IMR-90 (cell line): ENCODE data around the gene SCGB1D1. TPM values are rescaled to one million over a fixed set of nuclear protein-coding genes. Genes with fewer than 3 reads are reported as not detected.

Experiments
- ATAC-seq: fragments of 200-7000 bp; cut with Tn5 transposase; 2 replicates; pipeline ENCODE4 v1.9.1; 2020; ENCODE audit warnings: low read depth, mild to moderate bottlenecking, moderate library complexity
- BruUV-seq: library from RNA; stranded (reverse); fragments of 400-500 nt; replicated peaks from 2 replicates; lab custom pipeline; 2021; lab: Mats Ljungman, UMichigan
- CTCF ChIA-PET: fragments of 300-600 bp; formaldehyde crosslinking; extraction: SDS; loops from one replicate; lab custom pipeline; 2021; ENCODE audit warnings: antibody characterized with exemption; lab: Yijun Ruan, JAX
- POLR2A ChIA-PET: fragments of 300-600 bp; sonication (Branson Sonifier 250); formaldehyde crosslinking; loops from one replicate; lab custom pipeline; 2022; ENCODE audit warnings: antibody characterized with exemption; ENCODE audit not compliant: unreplicated experiment; lab: Charles Lee
- DNase-seq: peaks from one replicate; pipeline ENCODE4 v3.0.0; 2013
- H2AFZ ChIP-seq: replicated peaks from 2 replicates; pipeline ENCODE3; 2013; ENCODE audit warnings: low read length, mild to moderate bottlenecking; ENCODE audit not compliant: poor library complexity
- H2AK5ac ChIP-seq: 2 replicates; pipeline ENCODE4 v1.6.1; 2013; ENCODE audit warnings: low read depth, low read length, inconsistent platforms
- H2AK9ac ChIP-seq: replicated peaks from 2 replicates; pipeline ENCODE3; 2013; ENCODE audit warnings: mild to moderate bottlenecking, low read depth, low read length, moderate library complexity; ENCODE audit not compliant: poor library complexity
- H2BK120ac ChIP-seq: 2 replicates; pipeline ENCODE4 v1.6.1; 2013; ENCODE audit warnings: low read depth, low read length, inconsistent platforms
- H2BK15ac ChIP-seq: 3 replicates; pipeline ENCODE4 v1.6.1; 2013; ENCODE audit warnings: low read depth, low read length, inconsistent platforms
- H2BK20ac ChIP-seq: 2 replicates; pipeline ENCODE4 v1.6.1; 2013; ENCODE audit warnings: low read depth, mild to moderate bottlenecking, inconsistent platforms, low read length, moderate library complexity
- H2BK5ac ChIP-seq: 2 replicates; pipeline ENCODE4 v1.6.1; 2013; ENCODE audit warnings: mild to moderate bottlenecking, low read depth, low read length, inconsistent platforms; ENCODE audit not compliant: poor library complexity, severe bottlenecking
- H3K14ac ChIP-seq: replicated peaks from 2 replicates; pipeline ENCODE4 v1.6.1; 2013; ENCODE audit warnings: low read depth, low read length, inconsistent platforms
- H3K18ac ChIP-seq: 2 replicates; pipeline ENCODE4 v1.6.1; 2013; ENCODE audit warnings: low read depth, low read length, control low read depth
- H3K23ac ChIP-seq: 2 replicates; pipeline ENCODE4 v1.6.1; 2013; ENCODE audit warnings: low read depth, low read length, inconsistent platforms
- H3K27ac ChIP-seq: 2 replicates; pipeline ENCODE4 v1.5.1; 2013; ENCODE audit warnings: mild to moderate bottlenecking, control low read depth, low read length; ENCODE audit not compliant: insufficient read depth
- H3K27me3 ChIP-seq: 2 replicates; pipeline ENCODE4 v1.6.1; 2013; ENCODE audit warnings: low read length; ENCODE audit not compliant: control insufficient read depth, insufficient read depth
- H3K36me3 ChIP-seq: 2 replicates; pipeline ENCODE4 v1.6.1; 2013; ENCODE audit warnings: low read length, mixed read lengths; ENCODE audit not compliant: control insufficient read depth, insufficient read depth
- H3K4ac ChIP-seq: 2 replicates; pipeline ENCODE4 v1.6.1; 2013; ENCODE audit warnings: low read depth, low read length, inconsistent platforms
- H3K4me1 ChIP-seq: 2 replicates; pipeline ENCODE4 v1.6.1; 2013; ENCODE audit warnings: low read length, mixed read lengths; ENCODE audit not compliant: control insufficient read depth, insufficient read depth
- H3K4me2 ChIP-seq: 2 replicates; pipeline ENCODE4 v1.6.1; 2013; ENCODE audit warnings: low read depth, mild to moderate bottlenecking, control low read depth, low read length, moderate library complexity
- H3K4me3 ChIP-seq: 2 replicates; pipeline ENCODE4 v1.5.1; 2013; ENCODE audit warnings: low read depth, mild to moderate bottlenecking, control low read depth, low read length, moderate library complexity; ENCODE audit not compliant: insufficient read depth
- H3K56ac ChIP-seq: 2 replicates; pipeline ENCODE4 v1.6.1; 2013; ENCODE audit warnings: low read length, inconsistent platforms; ENCODE audit not compliant: insufficient read depth; ENCODE audit errors: extremely low read depth
- H3K79me1 ChIP-seq, 2 experiments: 2 replicates each; pipeline ENCODE4 v1.6.1; 2013; ENCODE audit warnings: low read length in 2 of 2, inconsistent platforms in 1 of 2, low read depth in 1 of 2
- H3K9ac ChIP-seq: 2 replicates; pipeline ENCODE4 v1.6.1; 2013; ENCODE audit warnings: low read depth, low read length, control low read depth
- H3K9me1 ChIP-seq: 2 replicates; pipeline ENCODE4 v1.6.1; 2013; ENCODE audit warnings: low read length, inconsistent platforms; ENCODE audit not compliant: insufficient read depth
- H3K9me3 ChIP-seq: 2 replicates; pipeline ENCODE4 v1.6.1; 2013; ENCODE audit warnings: low read length; ENCODE audit not compliant: control insufficient read depth, insufficient read depth
- H4K20me1 ChIP-seq: 2 replicates; pipeline ENCODE4 v1.6.1; 2013; ENCODE audit warnings: low read length, inconsistent platforms; ENCODE audit not compliant: insufficient read depth
- H4K5ac ChIP-seq: 2 replicates; pipeline ENCODE4 v1.6.1; 2013; ENCODE audit warnings: mild to moderate bottlenecking, low read depth, low read length, control low read depth
- H4K8ac ChIP-seq, 2 experiments: 2 replicates each; pipeline ENCODE4 v1.6.1; 2013; ENCODE audit warnings: low read depth in 2 of 2, low read length in 2 of 2, control low read depth in 1 of 2, inconsistent platforms in 1 of 2
- H4K91ac ChIP-seq: 2 replicates; pipeline ENCODE4 v1.6.1; 2013; ENCODE audit warnings: low read depth, low read length, inconsistent platforms; ENCODE audit not compliant: insufficient read depth
- FOS ChIP-seq: fragments of 150-350 bp; IDR thresholded peaks from 2 replicates; pipeline ENCODE4 v1.6.1; 2016; ENCODE audit warnings: low read depth, low read length
- WGBS, 2 experiments: methylation state at CpG; one replicate each; pipeline versions ENCODE4 v1.1.5 to v1.1.7; 2013; ENCODE audit warnings: missing lambda C conversion rate in 2 of 2; ENCODE audit not compliant: insufficient read length in 1 of 2; ENCODE audit errors: extremely low coverage in 2 of 2; 5-methylcytosine and 5-hydroxymethylcytosine counted together
- dilution Hi-C: fragments of 300-500 bp; cut with HindIII; formaldehyde crosslinking; loops from one replicate; pipeline ENCODE4 v1.14.3; 2018; ENCODE audit warnings: low sequenced_read_pairs; ENCODE audit not compliant: unreplicated experiment
- in situ Hi-C: fragments of 300-500 bp; cut with MboI; formaldehyde crosslinking; loops from 3 replicates; pipeline ENCODE4 v1.14.3; 2019; ENCODE audit warnings: low sequenced_read_pairs, inconsistent platforms, mixed read lengths
- intact Hi-C: fragments of 100-400 bp; cut with micrococcal nuclease; formaldehyde crosslinking; loops from 2 replicates; pipeline ENCODE4 v1.10.0; 2022
- polyA plus RNA-seq, 3 experiments: library from polyadenylated mRNA; depleted of rRNA; stranded (reverse); fragments of >200 nt; gene quantifications; 2 replicates each; pipeline ENCODE4 v1.2.3, GENCODE V29; 2012; ENCODE audit warnings: low replicate concordance in 1 of 3
- total RNA-seq: library from RNA; depleted of rRNA; stranded (reverse); fragments of >200 nt; gene quantifications from 2 replicates; pipeline ENCODE4 v1.2.3, GENCODE V29; 2012

Gene SCGB1D1
- total and polyA plus RNA-seq, 2 of the 4 experiments (the other 2 are of a cell fraction) = not detected

- no peaks in the 10 kb centered on the region for H3K4me1 ChIP-seq
- dilution Hi-C loops (no loop called here), intact Hi-C loops (no loop called here), in situ Hi-C loops (no loop called here)
- WGBS, 2 experiments = 37% methylated on average over 2 of the region's 6 CpGs; no CpG with 5 or more reads in 1 of the 2 experiments
- H4K5ac ChIP-seq = no peak overlapping the region
- no peaks in the 10 kb centered on the region for H4K20me1 ChIP-seq
- H3K9ac ChIP-seq = no peak overlapping the region
- no peak overlapping the region for H2AFZ ChIP-seq
- no peak for ATAC-seq
- H3K9me1 ChIP-seq = no peaks in the 10 kb centered on the region
- H2AK9ac ChIP-seq = no peak overlapping the region
- CTCF ChIA-PET = no interaction called here
- H2BK120ac ChIP-seq = no peak overlapping the region
- POLR2A ChIA-PET = no interaction called here
- no peak overlapping the region for H3K4me3 ChIP-seq
- no peak overlapping the region for H3K4ac ChIP-seq
- no TSS peak for BruUV-seq
- H3K36me3 ChIP-seq = no peaks in the 10 kb centered on the region
- H3K9me3 ChIP-seq = no peaks in the 10 kb centered on the region
- no peak overlapping the region for H2BK5ac ChIP-seq
- no peak overlapping the region for H3K4me2 ChIP-seq
- no peak overlapping the region for H3K14ac ChIP-seq
- no peak overlapping the region for H3K18ac ChIP-seq
- H3K79me1 ChIP-seq = no peaks in the 10 kb centered on the region
- H3K23ac ChIP-seq = no peak overlapping the region
- no peak overlapping the region for H3K56ac ChIP-seq
- no peak overlapping the region for H2BK15ac ChIP-seq
- H2BK20ac ChIP-seq = no peak overlapping the region
- DNase-seq = no peak
- no peak for TF ChIP-seq FOS
- no peak overlapping the region for H3K27ac ChIP-seq
- H4K91ac ChIP-seq = no peak overlapping the region
- no peak overlapping the region for H4K8ac ChIP-seq
- peaks cover 21% of the 10 kb centered on the region; the same call in 1 of the 2 replicates for H3K27me3 ChIP-seq
- no peak overlapping the region for H2AK5ac ChIP-seq
These were observed 12.9 kb downstream of the SCGB1D1 start for GRCh38 chr11:62202910-62203309.
